ENCODE measurements around the gene GCN1. TPM values are rescaled to one million over a fixed set of nuclear protein-coding genes. Genes with fewer than 3 reads are reported as not detected.
"Not testable (repeated sequence)": the region's sequence is repeated elsewhere in the genome, so short reads cannot be mapped to it uniquely, and the experiment has no call there.

The GCN1 gene
- total and polyA plus RNA-seq, 7 donors = 9.2 to 70.3 (median 32.9) TPM

GRCh38 chr12:120197542-120197887 lies 3.0 kb upstream of the GCN1 start:
- Histone ChIP-seq H3K9me3 (no peaks in the 10 kb centered on the region), H3K4me3 (no peak overlapping the region), H3K4me1 (peaks cover 0 to 52% (median 45%) of the 10 kb centered on the region in 4 donors), H3K27ac (no peak overlapping the region), H3K36me3 (peaks cover 24 to 40% (median 31%) of the 10 kb centered on the region in 4 donors), H3K27me3 (no peaks in the 10 kb centered on the region)
- no peak for DNase-seq
- WGBS, 2 donors = 77 to 83% methylated on average over 4 of the region's 4 CpGs
- intact Hi-C loops (cut with DNase I) = no loop called here
- no peak for TF ChIP-seq CTCF (IDR thresholded peaks at IDR 0.05)
- TF ChIP-seq POLR2A (IDR thresholded peaks at IDR 0.05) = no peak

DNA sequence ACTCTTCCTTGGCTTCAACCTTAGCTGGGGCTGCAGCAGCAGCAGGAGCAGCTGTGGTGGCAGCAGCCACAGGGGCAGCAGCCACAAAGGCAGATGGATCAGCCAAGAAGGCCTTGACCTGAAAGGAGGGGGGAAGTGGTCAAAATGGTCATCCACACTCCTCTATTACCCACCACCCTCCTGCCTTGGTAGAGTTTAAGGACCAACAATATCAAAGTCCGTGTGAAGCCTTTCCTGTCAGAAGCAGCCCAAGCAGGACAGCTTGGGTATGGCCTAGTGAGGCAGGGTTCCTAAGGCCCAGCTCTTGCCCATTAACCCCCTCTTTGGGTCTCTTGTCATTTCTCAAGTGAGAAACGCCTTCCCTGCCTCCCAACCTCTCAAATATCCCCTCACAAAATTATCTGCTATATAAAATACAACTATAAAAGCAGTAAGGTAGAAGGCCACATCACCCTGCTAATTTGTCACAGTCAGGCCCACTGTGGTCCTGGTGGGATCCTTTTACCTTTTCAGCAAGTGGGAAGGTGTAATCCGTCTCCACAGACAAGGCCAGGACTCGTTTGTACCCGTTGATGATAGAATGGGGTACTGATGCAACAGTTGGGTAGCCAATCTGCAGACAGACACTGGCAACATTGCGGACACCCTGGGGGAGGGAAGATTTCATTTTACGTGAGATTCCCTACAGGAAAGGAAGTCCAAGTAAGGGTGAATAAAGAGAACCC lies 2.5 kb upstream of the GCN1 start:
- DNase-seq; H3K27ac ChIP-seq; intact Hi-C loops (cut with DNase I); H3K4me3 ChIP-seq; H3K27me3 ChIP-seq; H3K9me3 ChIP-seq: not testable (repeated sequence)
- WGBS, 2 donors = 67 to 78% methylated on average over 7 of the region's 7 CpGs
- H3K4me1 ChIP-seq = peaks cover 0 to 53% (median 47%) of the 10 kb centered on the region in 4 donors
- peaks cover 24 to 40% (median 31%) of the 10 kb centered on the region in 4 donors for H3K36me3 ChIP-seq

GRCh38 chr12:120196363-120196762 lies 1.8 kb upstream of the GCN1 start:
- no peak for DNase-seq
- TF ChIP-seq POLR2AphosphoS5 (IDR thresholded peaks at IDR 0.05) (no peak), CTCF (IDR thresholded peaks at IDR 0.05) (no peak), POLR2A (IDR thresholded peaks at IDR 0.05) (no peak)
- no peak overlapping the region for H3K27ac ChIP-seq
- intact Hi-C loops (cut with DNase I) = no loop called here
- H3K4me1 ChIP-seq = peaks cover 0 to 53% (median 46%) of the 10 kb centered on the region in 4 donors
- H3K27me3 ChIP-seq = no peaks in the 10 kb centered on the region
- H3K36me3 ChIP-seq = peaks cover 24 to 40% (median 31%) of the 10 kb centered on the region in 4 donors
- 70 to 77% methylated on average over 1 of the region's 1 CpG for WGBS, 2 donors
- no peak overlapping the region for H3K4me3 ChIP-seq
- no peaks in the 10 kb centered on the region for H3K9me3 ChIP-seq

DNA sequence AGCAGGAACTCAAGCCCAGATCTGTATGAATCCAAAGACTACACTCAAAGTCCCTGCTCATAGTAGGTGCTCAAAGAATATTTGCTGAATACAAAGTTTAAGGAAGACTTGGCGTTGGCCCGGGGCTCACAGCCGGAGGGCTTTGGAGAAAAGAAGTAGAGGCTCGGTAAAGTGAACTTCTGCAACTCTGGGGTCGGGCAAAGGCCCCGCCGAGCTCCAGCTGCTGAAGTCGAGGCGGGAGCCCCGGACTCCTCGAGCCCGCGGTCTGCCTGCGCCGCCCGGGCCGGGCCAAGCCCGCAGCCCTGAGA lies 335 bp downstream of the GCN1 start:
- Histone ChIP-seq H3K36me3 (peaks cover 24 to 48% (median 38%) of the 10 kb centered on the region in 4 donors), H3K4me1 (peaks cover 0 to 37% (median 33%) of the 10 kb centered on the region in 4 donors), H3K4me3 (peak overlapping the region; percentile 72 to 98 (median 86)), H3K9me3 (no peaks in the 10 kb centered on the region), H3K27ac (peak overlapping the region; percentile 80 to 88 (median 84)), H3K27me3 (no peaks in the 10 kb centered on the region)
- no peak for DNase-seq
- TF ChIP-seq POLR2AphosphoS5 (IDR thresholded peaks at IDR 0.05) (no peak), POLR2A (IDR thresholded peaks at IDR 0.05) (no peak), EP300 (IDR thresholded peaks at IDR 0.05) (no peak), CTCF (IDR thresholded peaks at IDR 0.05) (no peak)
- WGBS, 2 donors = 0% methylated on average over 18 of the region's 18 CpGs
- intact Hi-C loops (cut with DNase I) = no loop called here

GRCh38 chr12:120193286-120193685 lies 1.2 kb downstream of the GCN1 start:
- DNase-seq; H3K27ac ChIP-seq; H3K27me3 ChIP-seq; H3K9me3 ChIP-seq; intact Hi-C loops (cut with DNase I): not testable (repeated sequence)
- Histone ChIP-seq H3K36me3 (peaks cover 15 to 48% (median 33%) of the 10 kb centered on the region in 4 donors), H3K4me1 (peaks cover 0 to 28% (median 24%) of the 10 kb centered on the region in 4 donors), H3K4me3 (peak overlapping the region in 3 of 4 donors; percentile 84 to 98 (median 87))
- WGBS, 2 donors = 64 to 81% methylated on average over 8 of the region's 8 CpGs

GRCh38 chr12:120190985-120191480 lies 3.5 kb downstream of the GCN1 start:
- no peaks in the 10 kb centered on the region for H3K9me3 ChIP-seq
- peaks cover 0 to 27% (median 23%) of the 10 kb centered on the region in 4 donors for H3K4me1 ChIP-seq
- intact Hi-C loops (cut with DNase I) = no loop called here
- no peak overlapping the region for H3K27ac ChIP-seq
- H3K4me3 ChIP-seq = no peak overlapping the region
- H3K36me3 ChIP-seq = peaks cover 0 to 48% (median 28%) of the 10 kb centered on the region in 4 donors
- no peak for TF ChIP-seq POLR2A (IDR thresholded peaks at IDR 0.05)
- no peak for TF ChIP-seq POLR2AphosphoS5 (IDR thresholded peaks at IDR 0.05)
- no peak for TF ChIP-seq EP300 (IDR thresholded peaks at IDR 0.05)
- no peak for TF ChIP-seq CTCF (IDR thresholded peaks at IDR 0.05)
- no peak for DNase-seq
- 83 to 85% methylated on average over 7 of the region's 7 CpGs for whole genome bisulfite sequencing, 2 donors
- no peaks in the 10 kb centered on the region for H3K27me3 ChIP-seq
